GM18517 (cell line): ENCODE measurements around the gene GRB10.

Experiments
- ATAC-seq: cut with Tn5 transposase; IDR thresholded peaks from one replicate; pipeline ENCODE4 v1.9.1; 2021; ENCODE audit warnings: mild to moderate bottlenecking, moderate library complexity; ENCODE audit not compliant: unreplicated experiment

The GRB10 gene

DNA sequence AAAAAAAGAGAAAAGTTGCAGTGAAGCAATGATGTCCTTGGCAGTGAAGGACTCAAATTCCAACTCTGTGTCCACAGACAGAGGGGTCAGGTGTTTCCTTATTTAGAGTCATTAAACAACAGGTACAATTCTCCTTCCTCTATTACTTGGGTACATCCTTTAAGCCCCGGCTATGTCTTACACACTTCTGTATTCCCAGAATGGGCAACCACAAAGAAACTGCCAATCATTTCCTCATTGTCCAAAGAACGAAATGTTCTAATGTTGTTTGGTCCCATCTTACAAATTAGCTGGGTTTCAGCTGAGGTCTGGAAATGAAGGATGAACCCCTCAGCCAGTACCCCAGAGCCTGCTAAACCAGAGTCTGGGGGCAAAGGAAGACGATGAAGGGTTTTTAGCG, 59.5 kb downstream of the GRB10 start:
- no peak for ATAC-seq

- no peak for ATAC-seq
Measured at GRCh38 chr7:50721661-50722259, 60.9 kb downstream of the GRB10 start.

DNA sequence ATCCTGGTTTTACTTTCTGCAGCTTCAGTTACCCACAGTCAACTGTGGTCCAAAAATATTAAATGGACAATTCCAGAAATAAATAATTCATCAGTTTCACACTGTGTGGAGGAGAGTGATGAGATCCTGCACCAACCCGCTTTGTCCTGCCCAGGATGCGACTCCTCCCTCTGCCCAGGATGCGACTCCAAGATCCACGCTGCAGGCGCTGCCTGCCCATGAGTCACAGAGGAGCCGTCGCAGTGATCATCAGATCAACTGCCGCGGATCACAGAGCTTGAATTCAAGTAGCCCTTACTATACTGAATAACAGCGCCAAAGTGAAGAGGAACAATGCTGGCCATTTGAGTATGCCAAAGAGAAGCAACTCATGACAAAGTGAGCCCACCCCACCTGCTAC, 61.5 kb downstream of the GRB10 start:
- ATAC-seq = no peak

DNA sequence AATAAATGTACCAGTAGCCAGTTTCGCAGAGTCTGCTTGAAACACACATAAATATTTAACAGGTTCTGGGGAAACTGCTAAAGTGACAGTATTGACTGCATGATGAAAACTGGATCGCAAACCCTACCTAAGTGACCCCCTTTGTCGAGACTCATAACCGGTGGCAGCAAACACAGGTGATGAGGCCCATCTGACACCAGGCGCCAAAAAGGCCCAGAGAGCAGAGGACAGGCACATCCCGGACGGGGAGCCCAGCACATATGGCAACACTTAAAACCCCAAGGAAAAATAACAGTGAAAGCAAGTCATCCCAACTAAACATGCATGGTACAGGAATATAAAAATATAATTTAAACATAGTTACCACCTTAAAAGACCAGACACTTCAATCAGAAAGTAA, 62.4 kb downstream of the GRB10 start:
- ATAC-seq = no peak

DNA sequence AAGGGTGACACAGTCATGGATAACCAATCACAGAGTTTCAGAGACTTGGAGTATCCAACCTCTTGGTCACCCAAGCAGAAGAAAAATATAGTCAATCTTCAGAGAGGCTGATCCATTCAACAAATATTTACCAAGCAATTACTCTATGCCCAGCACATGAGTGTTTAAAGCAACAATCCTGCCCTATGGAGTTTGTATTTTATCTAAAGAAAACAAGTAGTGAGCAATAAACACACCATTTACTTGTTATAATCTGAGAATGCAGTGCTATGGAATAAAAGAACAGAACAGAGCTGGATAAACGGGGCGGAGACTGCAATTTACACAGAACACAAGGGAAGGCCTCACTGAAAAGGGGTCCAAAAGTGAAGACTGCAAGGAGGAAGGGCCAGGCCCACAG, 63.8 kb downstream of the GRB10 start:
- ATAC-seq = no peak

DNA sequence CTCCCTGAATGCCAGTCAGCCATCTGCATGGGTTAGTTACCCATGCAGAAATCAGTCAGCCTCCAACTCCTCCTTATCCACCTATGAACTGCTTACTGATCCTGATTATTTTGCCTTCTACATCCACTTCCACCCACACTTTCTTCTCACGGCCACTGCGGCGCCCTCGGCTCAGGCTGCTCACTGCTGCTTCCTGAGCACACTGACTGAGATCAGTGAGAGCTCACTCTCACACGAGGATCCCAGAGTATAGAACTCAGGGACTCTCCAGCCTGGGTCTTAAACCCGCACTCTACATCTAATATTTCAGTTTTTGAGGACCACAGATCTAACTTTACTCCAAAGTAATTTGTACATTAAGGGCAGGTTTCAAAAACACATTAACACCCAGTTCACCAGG, 64.4 kb downstream of the GRB10 start:
- no peak for ATAC-seq

GRCh38 chr7:50717181-50717580, 65.5 kb downstream of the GRB10 start:
- ATAC-seq = no peak

DNA sequence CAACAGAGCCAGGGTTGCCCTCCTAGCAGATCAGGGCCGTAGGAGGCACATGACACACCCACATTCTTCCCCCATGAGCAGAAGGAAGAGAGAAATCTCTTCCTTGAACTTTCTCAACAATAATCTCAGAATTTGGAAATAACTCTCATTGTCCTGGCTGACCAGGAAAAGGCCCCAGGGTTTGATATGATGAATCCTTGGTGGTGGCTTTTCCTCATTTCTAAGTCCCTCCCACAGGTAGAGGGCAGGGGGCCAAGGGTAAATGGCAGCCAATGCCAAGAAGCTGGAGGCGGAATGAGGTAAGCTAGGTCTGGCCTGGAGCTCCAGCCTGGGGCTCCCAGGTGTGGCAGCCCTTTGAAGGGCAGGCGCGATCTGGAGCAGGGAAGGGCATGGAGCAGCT, 67.8 kb downstream of the GRB10 start:
- no peak for ATAC-seq

DNA sequence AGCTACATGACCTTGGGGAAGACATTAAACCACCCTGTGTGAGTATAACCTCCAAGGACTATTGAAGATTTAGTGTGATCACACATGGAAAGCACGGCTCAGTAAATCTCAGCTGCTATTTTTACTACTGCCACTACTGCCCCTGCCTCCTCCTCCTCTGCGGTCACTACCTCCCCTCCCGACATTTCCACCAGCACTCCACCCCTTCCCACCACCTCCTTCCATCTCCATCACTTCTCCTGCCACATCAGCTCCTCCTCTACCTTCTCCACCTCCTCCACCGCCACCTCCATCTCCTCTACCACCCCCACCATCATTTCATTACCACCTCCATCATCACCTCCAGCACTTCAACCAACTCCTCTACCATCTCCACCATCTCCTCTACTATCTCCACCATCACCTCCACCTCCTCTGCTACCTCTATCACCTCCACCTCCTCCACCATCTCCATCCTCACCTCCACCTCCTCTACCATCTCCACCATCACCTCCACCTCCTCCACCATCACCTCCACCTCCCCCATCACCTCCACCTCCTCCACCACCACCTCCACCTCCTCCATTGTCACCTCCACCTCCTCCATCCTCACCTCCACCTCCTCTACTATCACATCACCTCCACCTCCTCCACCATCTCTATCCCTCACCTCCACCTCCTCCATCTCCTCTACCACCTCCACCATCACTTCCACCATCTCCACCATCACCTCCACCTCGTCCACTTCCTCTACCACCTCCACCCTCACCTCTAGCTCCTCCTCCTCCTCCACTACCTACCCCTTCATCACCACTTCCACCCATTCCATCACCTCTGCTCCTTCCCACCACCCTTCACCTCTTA, 69.4 kb downstream of the GRB10 start:
- ATAC-seq = no peak

DNA sequence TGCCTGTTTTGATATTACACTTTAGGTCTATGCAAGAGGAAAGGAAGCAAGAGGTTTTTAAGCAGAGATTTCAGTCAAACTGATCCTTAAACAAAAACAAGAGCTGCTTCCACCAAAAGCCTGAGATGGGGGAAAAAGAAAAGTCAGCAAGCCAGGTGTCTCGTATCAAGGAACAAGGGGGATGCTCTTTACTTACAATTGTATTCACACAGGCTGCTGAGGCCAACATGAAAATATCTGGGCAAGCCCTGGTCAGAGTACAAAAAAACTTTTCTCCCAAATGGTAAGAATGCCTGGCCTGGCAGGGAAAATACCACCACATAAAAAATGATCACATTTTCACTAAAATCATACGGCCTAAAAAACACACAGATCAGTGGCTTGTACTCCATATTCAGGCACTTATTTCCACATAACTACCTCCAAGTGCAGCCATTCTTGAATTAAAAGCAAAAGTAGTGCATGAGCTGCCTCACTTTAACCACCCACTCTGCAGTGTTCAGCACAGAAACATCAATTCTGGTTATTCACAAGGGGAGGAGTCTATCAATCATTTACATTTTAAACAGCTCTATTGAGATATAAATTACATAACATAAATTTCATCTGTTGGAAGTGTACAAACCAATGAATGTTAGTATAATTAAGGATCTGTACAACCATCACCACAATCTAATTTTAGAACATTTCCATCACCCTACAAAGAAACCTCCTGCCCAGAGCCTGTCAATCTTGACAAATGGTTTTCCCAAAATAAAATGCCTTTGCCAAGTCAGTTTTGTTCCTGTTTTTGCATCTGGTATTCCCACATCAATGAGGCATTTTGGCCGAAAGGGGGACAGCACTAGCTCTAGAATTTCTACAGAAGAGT, 70.2 kb downstream of the GRB10 start:
- ATAC-seq = no peak

- no peak for ATAC-seq
Measured at GRCh38 chr7:50711271-50712175, 71.2 kb downstream of the GRB10 start.

GRCh38 chr7:50710441-50711154, 72.1 kb downstream of the GRB10 start:
- ATAC-seq = no peak

DNA sequence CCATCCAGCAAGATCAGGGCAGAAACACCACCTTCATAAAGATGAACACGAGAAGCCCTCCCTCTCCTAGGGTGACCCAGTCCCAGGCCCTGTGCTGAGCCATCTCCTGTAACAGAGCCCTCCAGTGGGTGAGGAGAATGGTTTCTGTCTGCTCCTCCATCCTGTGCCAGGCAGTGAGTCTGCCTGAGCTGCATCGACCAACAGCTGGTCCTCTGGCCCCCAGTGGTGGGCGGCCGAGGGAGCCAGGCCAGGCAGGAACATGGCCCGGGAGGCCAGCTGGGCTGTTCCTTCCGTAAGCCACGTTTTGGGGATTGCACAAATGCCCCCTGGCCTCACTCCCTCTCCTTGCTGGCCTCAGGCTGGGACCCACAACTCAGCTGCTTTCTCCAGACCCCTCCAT, 73.5 kb downstream of the GRB10 start:
- no peak for ATAC-seq

DNA sequence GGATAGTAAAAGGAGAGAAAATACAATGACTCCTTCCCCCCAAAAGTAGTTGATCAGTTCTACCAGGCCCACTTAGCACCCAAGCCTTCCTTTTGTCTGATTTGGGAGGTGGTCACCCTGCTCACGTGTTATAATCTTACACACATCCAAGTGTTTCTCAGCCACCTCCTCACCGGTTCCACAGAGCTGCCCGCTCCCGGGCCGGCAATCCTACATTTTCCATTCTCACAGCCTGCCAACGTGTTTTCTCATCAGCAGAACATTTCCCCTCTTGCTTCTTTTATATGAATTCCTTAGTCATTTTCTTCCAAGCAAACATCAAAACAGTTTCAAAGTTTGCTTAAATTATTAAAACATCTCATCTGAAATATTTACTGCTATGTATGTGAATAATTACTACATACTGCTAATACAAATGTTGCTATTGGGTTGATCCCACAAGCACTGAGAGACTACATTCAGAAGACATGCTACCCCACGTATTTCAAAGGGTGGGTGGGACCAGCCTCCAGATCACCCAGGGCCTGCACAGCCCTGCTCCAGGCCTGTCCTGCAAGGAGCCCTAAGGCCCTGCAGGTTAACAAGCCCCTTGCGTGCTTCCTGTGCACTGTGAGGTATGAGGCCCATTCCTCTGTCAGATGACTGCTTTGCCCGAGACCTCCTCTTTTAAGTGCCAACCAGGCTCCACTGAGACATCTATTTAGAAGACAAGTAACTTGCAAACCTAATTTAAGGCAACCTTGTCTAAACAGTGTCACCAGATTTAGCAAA, 75.3 kb downstream of the GRB10 start:
- no peak for ATAC-seq

DNA sequence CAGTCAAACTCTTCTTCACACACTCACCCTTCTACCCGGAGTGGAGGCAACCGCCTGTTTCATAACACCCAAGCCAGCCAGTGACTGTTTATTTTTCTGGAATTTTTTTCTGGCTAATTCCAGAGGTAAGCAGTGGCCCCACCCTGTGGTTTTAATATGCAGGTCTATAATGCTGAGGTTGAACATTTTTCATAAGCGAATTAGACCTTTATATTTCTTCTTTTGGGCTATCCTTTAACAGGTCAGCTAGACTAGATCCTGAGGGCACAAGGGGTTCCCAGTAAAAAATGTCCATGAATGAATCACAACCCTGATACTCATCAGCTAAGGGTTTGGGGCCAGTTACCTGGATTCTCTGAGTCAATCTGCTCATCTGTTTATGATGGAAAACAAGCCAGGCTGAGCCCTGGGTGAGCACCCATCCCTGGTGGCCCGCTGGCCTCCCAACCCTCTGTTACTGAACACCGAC, 76.2 kb downstream of the GRB10 start:
- no peak for ATAC-seq

GRCh38 chr7:50704844-50705243, 77.9 kb downstream of the GRB10 start:
- no peak for ATAC-seq

DNA sequence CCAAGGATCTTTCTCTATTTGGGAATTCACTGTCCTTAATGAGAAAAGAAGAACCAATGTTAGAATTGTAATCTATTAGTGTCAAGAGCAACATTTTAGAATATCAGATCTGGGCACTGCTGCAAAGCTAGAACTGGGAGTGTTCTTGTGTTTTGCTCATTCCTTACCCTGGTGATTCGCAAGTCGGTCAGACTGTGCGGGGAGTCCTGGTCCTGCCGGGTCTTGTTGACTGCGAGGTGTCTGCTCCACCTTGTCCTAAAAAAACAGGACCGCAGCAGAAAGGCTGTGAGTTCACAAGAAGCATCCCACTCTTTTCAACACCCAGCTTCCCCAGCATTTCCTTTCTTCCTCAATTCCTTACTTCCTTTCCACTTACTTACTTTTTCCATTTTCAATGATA, 79.0 kb downstream of the GRB10 start:
- ATAC-seq = no peak

GRCh38 chr7:50699143-50699542, 83.6 kb downstream of the GRB10 start:
- ATAC-seq = no peak

- no peak for ATAC-seq
Measured at GRCh38 chr7:50697748-50698147, 84.9 kb downstream of the GRB10 start.
